Measurements from ENCODE around the gene FCHSD1. TPM values are rescaled to one million over a fixed set of nuclear protein-coding genes. Genes with fewer than 3 reads are reported as not detected.
A peak's percentile ranks its signal among the peaks of the same experiment; 100 is the strongest.

The FCHSD1 gene
- total RNA-seq, 4 donors from 2014 or later: 19.8 to 116 (median 45.7) TPM

- TF ChIP-seq CTCF (IDR thresholded peaks at IDR 0.05) (no peak), POLR2A (IDR thresholded peaks at IDR 0.05) (no peak)
- H3K27ac ChIP-seq: no peak overlapping the region
- no peak for DNase-seq
- H3K4me3 ChIP-seq: no peak overlapping the region
- peaks cover 0 to 14% (median 0%) of the 10 kb centered on the region in 3 donors for H3K36me3 ChIP-seq
- H3K4me1 ChIP-seq: peaks cover 0 to 11% (median 8%) of the 10 kb centered on the region in 4 donors
- H3K27me3 ChIP-seq: no peaks in the 10 kb centered on the region
- H3K9me3 ChIP-seq: no peaks in the 10 kb centered on the region
These were observed 11.2 kb downstream of the FCHSD1 start for GRCh38 chr5:141640051-141640415.

- H3K9me3 ChIP-seq: no peaks in the 10 kb centered on the region
- no peak overlapping the region for H3K27ac ChIP-seq
- no peak overlapping the region for H3K4me3 ChIP-seq
- peaks cover 0 to 15% (median 8%) of the 10 kb centered on the region in 4 donors for H3K4me1 ChIP-seq
- no peak for DNase-seq
- no peaks in the 10 kb centered on the region for H3K27me3 ChIP-seq
- TF ChIP-seq POLR2A (IDR thresholded peaks at IDR 0.05) (no peak), CTCF (IDR thresholded peaks at IDR 0.05) (no peak)
- peaks cover 0 to 9% (median 0%) of the 10 kb centered on the region in 3 donors for H3K36me3 ChIP-seq
These were observed 11.7 kb downstream of the FCHSD1 start for GRCh38 chr5:141639357-141640050.

GRCh38 chr5:141638771-141639170 lies 12.4 kb downstream of the FCHSD1 start:
- TF ChIP-seq CTCF (IDR thresholded peaks at IDR 0.05): no peak
- no peak for TF ChIP-seq POLR2A (IDR thresholded peaks at IDR 0.05)
- Histone ChIP-seq H3K4me1 (peaks cover 0 to 15% (median 8%) of the 10 kb centered on the region in 4 donors), H3K4me3 (no peak overlapping the region), H3K9me3 (no peaks in the 10 kb centered on the region), H3K36me3 (peaks cover 0 to 4% (median 0%) of the 10 kb centered on the region in 3 donors), H3K27ac (no peak overlapping the region), H3K27me3 (no peaks in the 10 kb centered on the region)
- DNase-seq: no peak

- peak; percentile 19 to 64 (median 43) for TF ChIP-seq CTCF (IDR thresholded peaks at IDR 0.05)
- no peak for TF ChIP-seq POLR2A (IDR thresholded peaks at IDR 0.05)
- H3K9me3 ChIP-seq: no peaks in the 10 kb centered on the region
- H3K4me3 ChIP-seq: peak overlapping the region; percentile 66 to 91 (median 76)
- DNase-seq: peak; percentile 71 to 83 (median 78)
- H3K27ac ChIP-seq: peak overlapping the region in 3 of 4 donors; percentile 81 to 88 (median 84)
- H3K36me3 ChIP-seq: peaks cover 0 to 4% (median 0%) of the 10 kb centered on the region in 3 donors
- no peaks in the 10 kb centered on the region for H3K27me3 ChIP-seq
- peaks cover 0 to 15% (median 8%) of the 10 kb centered on the region in 4 donors for H3K4me1 ChIP-seq
These were observed 13.3 kb downstream of the FCHSD1 start for GRCh38 chr5:141637767-141638419.

GRCh38 chr5:141637123-141637766 lies 14.0 kb downstream of the FCHSD1 start:
- peak in 2 of 3 donors; percentile 56 to 70 for DNase-seq
- H3K27ac ChIP-seq: peak overlapping the region; percentile 63 to 88 (median 82)
- TF ChIP-seq CTCF (IDR thresholded peaks at IDR 0.05): no peak
- no peak for TF ChIP-seq POLR2A (IDR thresholded peaks at IDR 0.05)
- H3K4me1 ChIP-seq: peaks cover 0 to 15% (median 8%) of the 10 kb centered on the region in 4 donors
- H3K4me3 ChIP-seq: peak overlapping the region; percentile 66 to 91 (median 76)
- H3K27me3 ChIP-seq: no peaks in the 10 kb centered on the region
- H3K36me3 ChIP-seq: no peaks in the 10 kb centered on the region
- no peaks in the 10 kb centered on the region for H3K9me3 ChIP-seq
